Mesenteric fat pad (tissue), 1 donor: ENCODE results near the gene RABEPK. TPM values are rescaled to one million over a fixed set of nuclear protein-coding genes. Genes with fewer than 3 reads are reported as not detected.
"Not testable (repeated sequence)": the region's sequence is repeated elsewhere in the genome, so short reads cannot be mapped to it uniquely, and the experiment has no call there.

Experiments
- DNase-seq: peaks from one replicate; pipeline ENCODE4 v3.0.0-alpha.2; 2020; ENCODE audit warnings: low spot score
- long read RNA-seq: library from polyadenylated mRNA; unstranded; transcript quantifications from one replicate; pipeline ENCODE4 v2.0.0, GENCODE V29; 2020
- total RNA-seq: library from RNA; stranded (reverse); fragmentation: NEBNext Ultra II Directional; extraction: Animal tissue kit (Norgen Biotek cat#: 25700); gene quantifications from one replicate; pipeline ENCODE4 v1.2.1, GENCODE V29; 2021
- donor health status: DM: yes; HTN: yes; CAD: no.

The RABEPK gene, protein sequence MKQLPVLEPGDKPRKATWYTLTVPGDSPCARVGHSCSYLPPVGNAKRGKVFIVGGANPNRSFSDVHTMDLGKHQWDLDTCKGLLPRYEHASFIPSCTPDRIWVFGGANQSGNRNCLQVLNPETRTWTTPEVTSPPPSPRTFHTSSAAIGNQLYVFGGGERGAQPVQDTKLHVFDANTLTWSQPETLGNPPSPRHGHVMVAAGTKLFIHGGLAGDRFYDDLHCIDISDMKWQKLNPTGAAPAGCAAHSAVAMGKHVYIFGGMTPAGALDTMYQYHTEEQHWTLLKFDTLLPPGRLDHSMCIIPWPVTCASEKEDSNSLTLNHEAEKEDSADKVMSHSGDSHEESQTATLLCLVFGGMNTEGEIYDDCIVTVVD
- total RNA-seq: 19.8 TPM
- long read RNA-seq, transcript RABEPK-202 (8 exons, 1,504 nt): minor isoform, 6 of 72 reads
- long read RNA-seq, transcript RABEPK-201 (8 exons, 1,313 nt): minor isoform, 8 of 72 reads
- long read RNA-seq, transcript RABEPK-204 (9 exons, 1,466 nt): major isoform, 37 of 72 reads
- long read RNA-seq, partial matches to known transcripts: 6 of 72 reads
- long read RNA-seq, other reads (novel, unspliced or antisense): 15 of 72 reads

DNA sequence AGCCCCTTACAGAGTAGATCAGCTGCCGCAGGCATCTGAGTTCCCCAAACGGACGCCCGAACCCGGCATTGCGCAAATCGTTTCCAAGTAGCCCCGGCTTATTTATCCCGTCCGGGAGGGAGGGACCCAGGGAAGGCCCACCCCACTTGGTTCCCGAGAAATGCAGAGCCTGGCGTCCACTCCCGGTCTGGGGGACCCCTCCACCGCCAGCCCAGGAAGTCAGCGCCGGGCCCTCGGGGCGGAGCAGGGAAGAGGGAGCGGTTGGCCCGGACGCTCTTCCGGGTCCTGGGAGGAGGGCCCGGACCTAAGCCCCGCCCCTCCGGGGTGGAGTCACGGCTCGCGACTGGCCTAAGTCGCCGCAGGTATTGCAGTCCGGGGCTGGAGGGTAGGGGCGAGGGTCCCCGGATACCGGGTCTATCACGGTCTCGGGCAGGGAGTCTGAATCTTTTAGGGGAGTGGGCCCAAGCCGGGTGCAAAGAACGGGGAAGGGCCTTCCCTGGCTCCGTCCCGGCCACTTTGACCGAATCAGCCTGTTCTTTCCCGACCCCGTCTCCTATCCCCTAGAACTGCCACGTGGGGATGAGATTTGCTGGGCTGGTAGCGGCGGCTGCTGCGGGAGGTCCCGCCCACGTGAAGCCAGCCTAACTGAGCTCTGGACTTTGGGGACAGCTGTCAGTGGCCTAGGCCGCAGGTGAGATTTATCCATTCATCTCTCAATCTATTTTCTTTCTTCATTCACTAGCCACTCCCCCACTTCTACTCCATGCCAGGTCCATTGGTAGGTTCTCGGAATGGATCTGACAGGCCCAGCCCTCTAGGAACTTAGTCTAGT lies at the start of gene RABEPK:
RABEPK (plus strand) TSS at position 327 of the 832 bp plus-strand sequence. CDS start 2,472 bp downstream, outside the sequence.
- peak; percentile 96 for DNase-seq

DNA sequence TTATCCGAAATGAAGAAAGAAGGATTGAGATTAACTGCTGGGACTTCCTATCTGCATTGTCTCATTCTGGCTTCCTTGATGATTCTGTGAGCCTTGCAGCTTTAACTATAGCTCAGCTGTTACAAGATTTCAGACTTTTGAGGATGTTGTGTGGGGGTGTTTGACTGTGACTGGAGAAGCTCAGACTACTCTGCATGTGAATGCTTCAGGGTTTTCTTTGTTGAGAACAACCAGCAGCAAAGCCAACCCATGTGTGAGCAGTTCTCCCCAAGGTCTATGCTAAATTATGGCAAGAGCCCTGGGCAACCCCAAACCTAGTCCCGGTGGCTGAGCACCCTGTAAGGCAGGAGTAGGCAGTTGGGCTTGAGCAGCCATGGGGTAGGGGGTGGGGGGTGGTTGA lies 48.6 kb upstream of the RABEPK start:
- DNase-seq: no peak

DNA sequence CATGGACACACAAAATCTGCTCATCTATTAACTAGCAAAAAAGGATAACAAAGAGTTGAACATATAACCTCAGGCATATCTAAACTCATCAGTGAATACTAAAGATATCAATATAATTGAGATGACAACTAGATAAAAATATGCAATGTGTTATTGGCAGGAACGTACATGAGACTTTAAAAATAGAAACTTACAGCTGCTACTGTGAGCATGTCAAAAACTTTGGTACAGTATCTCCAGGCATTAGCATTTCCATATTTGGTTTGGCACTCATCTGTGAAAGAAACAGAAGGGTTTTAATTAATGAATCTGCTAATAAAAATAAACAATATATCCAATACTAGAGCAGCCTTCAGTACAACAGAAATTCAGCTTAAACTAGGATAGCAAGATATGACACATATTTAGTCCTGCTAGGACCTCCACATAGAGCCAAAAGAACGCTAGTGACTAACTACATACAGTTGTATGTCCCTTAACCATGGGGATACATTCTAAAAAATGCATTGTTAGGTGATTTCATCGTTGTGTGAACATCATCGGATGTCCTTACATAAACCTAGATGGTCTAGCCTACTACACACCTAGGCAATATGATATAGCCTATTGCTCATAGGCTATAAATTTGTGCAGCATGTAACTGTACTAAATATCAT lies 46.5 kb upstream of the RABEPK start:
- no peak for DNase-seq

DNA sequence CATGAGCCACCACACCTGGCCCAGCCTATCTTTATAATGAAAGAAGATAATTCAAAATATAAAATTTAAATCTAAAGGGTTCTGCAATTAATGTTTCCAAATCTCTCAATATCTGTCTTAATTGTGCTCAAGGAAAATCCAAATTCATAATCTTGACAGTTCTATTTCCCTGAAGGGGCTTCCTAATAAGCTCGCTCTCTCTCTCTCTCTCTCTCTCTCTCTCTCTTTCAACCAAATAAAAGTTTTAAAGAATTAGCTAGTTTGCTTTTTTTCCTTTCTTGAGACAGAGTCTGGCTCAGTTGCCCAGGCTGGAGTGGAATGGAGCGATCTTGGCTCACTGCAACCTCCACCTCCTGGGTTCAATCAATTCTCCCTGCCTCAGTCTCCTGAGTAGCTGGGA lies 43.8 kb upstream of the RABEPK start:
- DNase-seq: no peak

DNA sequence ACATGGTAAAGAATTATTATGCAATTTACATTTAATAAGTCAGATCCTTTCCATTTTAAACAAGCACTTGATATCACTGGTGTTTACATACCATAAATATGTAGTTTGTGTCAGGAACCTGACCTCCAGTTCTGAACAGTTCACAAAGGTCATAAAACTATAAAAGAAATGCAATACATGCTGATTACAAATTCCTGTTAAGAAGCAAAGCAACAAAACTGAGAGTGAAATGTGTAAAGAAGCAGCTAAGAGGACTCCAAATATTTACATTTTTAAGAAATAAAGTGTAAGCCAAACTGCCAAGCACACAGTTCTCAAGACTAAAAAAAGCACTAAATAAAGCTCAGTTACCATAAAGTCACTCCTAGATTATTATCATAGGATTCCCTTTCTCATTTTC lies 39.6 kb upstream of the RABEPK start:
- DNase-seq: no peak

DNA sequence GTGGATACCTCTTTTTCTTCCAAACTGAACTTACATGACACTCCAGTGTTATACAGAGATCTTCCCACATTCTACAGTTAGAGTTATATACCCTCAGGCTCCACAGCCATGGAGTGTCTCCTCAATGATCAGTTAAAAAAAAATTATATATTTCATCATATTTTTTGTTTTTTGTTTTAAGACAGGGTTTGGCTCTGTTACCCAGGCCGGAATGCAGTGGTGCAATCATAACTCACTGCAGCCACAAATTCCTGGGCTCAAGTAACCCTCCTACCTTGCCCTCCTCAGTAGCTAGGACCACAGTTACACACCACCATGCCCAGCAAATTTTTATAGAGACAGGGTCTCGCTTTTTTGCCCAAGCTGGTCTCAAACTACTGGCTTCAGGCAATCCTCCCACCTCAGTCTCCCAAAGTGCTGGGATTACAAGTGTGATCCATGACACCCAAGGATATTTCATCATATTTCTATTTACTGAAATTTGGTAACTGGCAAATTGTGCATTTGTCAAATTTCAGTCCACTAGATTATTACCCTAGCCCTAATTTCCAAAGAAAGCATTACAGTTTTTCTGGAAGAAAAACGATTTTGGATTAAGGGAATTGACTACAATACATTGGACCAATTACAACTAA lies 38.9 kb upstream of the RABEPK start:
- no peak for DNase-seq

DNA sequence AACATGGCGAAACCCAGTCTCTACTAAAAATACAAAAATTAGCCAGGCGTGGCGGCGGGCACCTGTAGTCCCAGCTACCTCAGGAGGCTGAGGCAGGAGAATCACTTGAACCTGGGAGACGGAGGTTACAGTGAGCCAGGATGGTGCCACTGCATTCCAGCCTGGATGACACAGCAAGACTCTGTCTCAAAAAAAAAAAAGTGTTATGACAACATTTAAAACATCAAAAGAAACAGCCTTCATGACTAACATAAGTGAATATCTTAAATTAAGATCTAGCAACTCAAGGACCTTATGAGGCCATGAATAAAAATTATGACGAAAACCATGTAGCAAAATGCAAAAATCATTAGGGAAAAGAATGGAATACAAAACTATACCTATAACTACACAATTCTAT lies 37.5 kb upstream of the RABEPK start:
- DNase-seq: not testable (repeated sequence)

DNA sequence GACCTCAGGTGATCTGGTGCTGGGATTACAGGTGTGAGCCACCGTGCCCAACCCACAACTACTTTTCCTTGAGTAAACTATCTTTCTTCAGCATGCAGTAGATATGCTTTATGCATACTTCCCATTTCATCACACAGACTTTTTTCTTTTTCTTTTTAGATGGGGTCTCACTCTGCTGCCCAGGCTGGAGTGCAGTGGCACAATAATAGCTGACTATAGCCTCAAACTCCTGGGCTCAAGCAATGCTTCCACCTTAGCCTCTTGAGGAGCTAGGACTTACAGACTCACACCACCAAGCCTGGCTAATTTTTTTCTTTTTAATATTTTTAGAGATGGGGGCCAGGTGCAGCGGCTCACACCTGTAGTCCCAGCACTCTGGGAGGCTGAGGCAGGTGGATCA lies 33.6 kb upstream of the RABEPK start:
- DNase-seq: no peak

DNA sequence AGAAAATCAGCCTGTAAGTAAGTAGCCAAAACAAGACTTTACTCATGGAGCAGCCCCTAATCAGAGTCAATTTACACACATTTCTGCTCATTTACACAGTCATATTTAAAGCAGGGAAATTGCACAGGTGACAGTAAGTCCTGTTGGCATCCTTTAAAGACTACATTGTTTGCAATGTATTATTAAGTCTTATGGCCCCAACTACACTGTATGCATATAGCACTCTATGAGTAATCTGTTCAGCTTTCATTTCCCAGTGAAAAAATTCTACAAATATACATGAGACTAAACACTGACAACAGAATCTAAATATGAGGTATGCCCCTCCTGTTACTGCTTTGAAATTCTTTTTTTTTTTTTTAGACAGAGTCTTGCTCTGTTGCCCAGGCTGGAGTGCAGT lies 30.4 kb upstream of the RABEPK start:
- no peak for DNase-seq

DNA sequence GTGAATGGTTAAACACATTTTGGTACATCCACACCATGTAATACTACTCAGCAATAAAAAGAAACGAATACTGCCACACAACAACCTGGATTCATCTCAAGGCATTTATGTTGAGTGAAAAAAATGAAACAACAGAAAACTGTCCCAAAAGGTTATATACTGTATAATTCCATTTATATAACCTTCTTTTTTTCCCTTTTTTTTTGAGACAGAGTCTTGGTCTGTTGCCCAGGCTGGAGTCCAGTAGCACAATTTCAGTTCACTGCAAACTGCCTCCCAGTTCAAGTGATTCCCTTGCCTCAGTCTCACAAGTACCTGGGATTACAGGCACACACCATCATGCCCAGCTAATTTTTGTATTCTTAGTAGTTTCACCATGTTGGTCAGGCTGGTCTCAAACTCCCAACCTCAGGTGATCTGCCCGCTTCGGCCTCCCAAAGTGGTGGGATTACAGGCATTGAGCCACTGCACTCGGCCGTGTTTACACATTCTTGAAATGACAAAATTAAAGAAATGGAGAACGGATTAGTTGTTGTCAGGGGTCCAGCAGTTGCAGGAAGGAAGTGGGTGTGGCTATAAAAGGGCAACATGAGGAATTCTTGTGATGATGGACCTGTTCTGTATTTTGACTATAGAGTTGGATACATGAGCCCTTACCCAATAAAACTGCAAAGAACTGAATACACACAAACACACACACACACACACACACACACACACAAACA lies 28.1 kb upstream of the RABEPK start:
- DNase-seq: no peak

DNA sequence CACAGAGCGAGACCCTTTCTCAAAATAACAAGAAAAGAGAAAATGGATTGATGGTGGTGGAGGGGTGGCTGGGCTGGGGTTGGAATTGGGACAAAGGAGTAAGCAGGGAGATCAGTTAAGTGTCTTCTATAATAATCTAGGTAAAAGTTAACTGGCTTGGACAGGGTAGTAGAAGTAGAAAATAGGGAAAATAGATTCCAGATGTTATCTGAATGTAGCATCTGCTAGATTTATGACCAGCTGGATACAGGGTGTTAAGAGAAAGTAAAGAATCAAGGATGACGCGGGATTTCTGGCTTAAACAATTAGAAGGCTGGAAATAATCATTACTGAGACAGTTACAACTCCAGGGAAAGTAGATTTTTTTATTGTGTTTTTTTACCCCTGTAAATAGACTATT lies 23.7 kb upstream of the RABEPK start:
- DNase-seq: no peak

DNA sequence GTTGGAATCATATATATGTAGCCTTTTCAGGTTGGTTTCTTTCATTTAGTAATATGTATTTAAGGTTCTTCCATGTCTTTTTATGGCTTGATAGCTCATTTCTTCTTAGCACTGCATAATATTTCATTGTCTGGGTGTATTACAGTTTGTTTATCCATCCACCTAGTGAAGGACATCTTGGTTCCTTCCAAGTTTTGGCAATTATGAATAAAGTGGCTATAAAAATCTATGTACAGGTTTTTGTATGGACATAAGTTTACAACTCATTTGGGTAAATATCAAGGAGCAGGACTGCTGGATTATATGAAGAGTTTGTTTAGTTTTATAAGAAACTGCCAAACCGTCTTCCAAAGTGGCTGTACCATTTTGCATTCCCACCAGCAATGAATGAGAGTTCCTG lies 22.5 kb upstream of the RABEPK start:
- DNase-seq: no peak

DNA sequence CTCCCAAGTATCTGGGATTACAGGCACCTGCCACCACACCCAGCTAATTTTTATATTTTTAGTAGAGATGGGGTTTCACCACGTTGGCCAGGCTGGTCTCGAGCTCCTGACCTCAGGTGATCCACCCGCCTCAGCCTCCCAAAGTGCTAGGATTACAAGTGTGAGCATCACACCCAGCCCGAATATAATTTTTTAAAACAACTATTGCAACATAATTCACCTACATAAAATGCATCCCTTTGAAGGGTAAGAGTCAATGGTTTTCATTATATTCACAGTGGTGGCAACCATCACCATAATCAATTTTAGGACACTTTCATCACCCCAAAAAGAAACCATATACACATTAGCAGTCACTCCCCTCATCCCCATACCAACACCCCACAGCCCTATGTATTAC lies 20.6 kb upstream of the RABEPK start:
- not testable (repeated sequence) for DNase-seq

DNA sequence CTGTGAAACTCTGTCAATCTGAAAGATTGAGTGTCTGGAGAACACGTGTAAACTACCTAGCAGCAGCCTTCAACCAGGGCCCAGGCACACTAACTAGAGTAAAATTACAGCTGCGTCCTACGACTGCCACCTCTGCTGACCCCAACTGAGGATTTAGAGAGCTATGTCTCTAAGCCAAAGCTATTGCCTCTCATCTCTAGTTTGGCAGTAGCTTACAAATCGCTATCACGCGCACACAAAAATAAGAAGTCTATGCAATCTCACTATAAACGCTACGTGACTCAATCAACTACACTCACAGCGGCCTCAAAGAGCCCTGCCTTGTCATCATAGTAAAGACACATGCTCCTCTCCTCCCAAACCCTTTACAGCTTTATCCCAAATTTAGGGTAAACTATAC lies 19.5 kb upstream of the RABEPK start:
- no peak for DNase-seq

DNA sequence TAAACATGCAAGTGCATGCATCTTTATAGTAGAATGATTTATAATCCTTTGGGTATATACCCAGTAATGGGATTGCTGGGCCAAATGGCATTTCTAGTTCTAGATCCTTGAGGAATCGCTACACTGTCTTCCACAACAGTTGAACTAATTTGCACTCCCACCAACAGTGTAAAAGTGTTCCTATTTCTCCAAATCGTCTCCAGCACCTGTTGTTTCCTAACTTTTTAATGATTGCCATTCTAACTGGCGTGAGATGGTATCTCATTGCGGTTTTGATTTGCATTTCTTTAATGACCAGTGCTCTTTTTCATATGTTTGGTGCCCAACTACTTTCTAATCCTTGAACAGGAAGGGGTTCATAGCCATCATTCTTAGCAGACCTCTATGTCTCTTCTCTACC lies 18.6 kb upstream of the RABEPK start:
- DNase-seq: not testable (repeated sequence)

DNA sequence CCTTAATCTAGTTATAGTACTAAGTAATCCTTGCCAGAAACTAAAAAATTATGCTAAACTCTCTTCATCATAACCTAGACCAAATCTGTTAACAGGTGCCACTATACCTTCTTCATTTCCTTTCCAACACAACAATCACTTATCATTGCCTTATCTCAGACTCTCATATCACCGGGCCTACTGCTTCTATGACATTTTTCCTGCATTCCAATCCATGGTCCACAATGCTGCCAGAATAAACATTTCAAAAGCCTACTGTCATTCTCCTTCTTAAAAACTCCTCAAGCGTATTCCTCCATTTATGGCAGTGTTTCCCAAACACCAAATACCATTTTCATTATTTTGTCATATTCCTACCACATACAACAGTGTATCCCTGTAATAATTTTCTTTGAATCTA lies 17.3 kb upstream of the RABEPK start:
- no peak for DNase-seq

DNA sequence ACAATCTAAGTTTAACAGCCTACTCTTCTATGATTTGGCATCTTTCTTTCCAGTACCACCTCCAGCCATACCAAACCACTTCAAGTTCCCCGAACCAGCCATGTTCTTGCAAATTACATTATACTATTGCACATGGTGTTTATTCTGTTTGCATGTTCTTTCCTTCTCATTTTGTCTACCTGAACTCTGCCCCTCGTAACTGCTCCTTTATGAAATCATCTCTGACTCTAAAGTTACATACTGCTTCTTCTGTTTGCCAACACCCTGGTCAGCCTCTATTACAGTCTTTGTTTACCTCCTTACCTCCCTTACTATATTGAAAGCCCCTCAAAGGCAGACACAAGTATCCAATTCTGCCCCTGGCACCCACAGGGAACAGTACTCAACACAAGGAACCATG lies 16.8 kb upstream of the RABEPK start:
- no peak for DNase-seq

DNA sequence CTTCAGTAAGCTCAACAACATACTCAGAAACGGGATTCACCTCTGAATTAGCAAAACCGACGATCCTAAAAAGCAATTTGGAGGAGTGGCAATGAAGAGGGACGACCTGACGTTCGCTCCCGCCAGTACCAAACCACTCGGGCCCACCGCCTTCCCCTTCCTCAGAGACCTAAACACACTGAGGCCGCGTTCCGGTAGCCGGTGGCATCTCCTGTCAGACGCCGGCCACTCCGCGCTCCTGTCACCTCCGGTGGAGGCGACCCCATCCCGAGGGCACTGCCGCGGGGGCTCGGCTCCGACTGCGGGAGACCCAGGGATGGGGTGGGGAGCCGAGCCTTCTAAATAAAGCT lies 11.4 kb upstream of the RABEPK start:
- peak; percentile 90 for DNase-seq

DNA sequence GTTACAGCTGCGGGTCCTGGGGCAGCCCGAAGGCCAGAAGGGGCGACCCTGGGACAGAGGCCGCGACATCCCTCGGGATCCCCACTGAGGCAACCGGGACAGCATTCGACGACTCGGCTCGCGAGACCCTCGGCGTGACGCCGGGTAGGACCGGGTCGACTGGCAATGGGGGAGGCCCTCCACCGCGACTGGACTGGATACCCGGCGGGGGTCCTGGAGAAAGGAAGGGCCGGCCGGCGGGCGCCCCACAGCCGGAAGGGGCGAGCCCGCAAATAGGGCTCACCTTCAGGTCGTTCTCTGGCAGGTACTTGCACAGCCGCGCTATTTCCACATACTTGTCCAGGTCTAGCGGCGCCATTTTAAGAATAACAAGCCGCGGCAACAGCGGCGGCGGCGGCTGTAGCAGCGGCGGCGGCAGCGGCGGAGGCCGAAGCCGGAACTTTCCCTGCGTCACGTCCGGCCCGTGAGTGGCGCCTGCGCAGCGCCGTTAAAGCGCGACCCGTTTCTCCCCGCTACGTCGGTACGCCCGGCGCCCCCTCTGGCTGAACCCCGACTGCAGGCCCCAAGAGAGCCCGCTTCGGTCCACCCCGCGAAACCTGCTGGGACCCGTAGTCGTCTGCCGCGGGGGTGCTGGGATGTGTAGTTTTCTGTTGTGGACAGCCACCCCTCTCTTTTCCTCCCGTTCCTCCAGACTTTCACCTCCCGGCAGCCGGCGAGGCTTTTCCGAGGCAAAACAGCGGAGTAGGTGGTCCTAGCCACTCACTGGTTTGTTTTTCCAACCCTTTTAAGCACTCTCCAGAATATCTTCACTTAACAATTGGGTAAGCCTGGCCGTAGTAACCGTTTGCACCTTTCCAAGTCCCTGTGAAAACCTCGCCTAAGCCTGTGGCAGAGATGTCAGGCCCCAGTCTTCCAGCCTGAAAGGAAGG lies 10.7 kb upstream of the RABEPK start, which contains the start of gene PPP6C:
PPP6C (minus strand) TSS at position 443 of the 929 bp plus-strand sequence; CDS start at position 358, 85 bp downstream.
- DNase-seq: peak; percentile 98
